Measurements from ENCODE around the gene SLX4IP. TPM values are rescaled to one million over a fixed set of nuclear protein-coding genes. Genes with fewer than 3 reads are reported as not detected.

SLX4IP gene
- total and polyA plus RNA-seq, 2 of the 13 experiments (the other 11 are each of a cell fraction or from before 2014, with no cell fraction given) = 3.6 to 7.3 TPM

DNA sequence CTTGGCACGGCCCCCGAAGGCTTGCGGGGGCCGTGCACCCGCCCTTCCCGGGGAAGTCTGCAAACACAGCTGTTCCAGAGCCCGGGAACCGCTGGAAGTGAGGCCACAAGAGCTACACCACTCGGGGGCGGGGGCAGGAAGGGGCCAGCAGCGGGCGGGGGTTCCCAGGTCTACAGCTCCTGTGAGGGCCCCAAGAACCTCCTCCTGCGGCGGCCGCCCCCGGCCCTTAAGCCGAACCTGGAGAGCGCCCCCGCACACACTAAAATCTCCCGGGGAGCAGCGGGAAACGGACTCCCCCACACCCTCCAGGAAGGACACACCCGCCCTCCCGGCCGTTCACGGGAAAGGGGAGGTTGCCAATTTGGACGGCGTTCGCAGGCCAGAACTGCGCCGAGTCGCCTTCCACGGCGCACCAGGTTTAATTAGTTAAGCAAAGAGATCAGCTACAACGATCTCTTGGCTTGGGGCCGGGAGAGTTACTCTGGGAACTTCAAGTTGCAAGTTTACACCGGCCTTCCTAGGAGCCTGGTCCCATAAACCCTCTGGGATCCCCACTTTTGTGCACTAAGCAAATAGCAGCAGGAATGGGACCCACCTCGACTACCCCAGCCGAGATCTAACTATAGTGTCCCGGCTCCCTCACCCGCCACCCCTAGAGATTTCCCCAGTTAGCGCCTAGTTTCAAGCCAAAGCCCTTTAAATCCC is 237.0 kb downstream of the SLX4IP start (continued):
- TF ChIP-seq, protein P1, sequence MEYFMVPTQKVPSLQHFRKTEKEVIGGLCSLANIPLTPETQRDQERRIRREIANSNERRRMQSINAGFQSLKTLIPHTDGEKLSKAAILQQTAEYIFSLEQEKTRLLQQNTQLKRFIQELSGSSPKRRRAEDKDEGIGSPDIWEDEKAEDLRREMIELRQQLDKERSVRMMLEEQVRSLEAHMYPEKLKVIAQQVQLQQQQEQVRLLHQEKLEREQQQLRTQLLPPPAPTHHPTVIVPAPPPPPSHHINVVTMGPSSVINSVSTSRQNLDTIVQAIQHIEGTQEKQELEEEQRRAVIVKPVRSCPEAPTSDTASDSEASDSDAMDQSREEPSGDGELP (IDR thresholded peaks at IDR 0.05; ENCODE audit: borderline replicate concordance, low read depth) = peak; percentile 96
- no peak for TF ChIP-seq HIVEP1 (CRISPR knock-in tag; IDR thresholded peaks at IDR 0.05)
- TF ChIP-seq ZBTB3 (CRISPR knock-in tag; IDR thresholded peaks at IDR 0.05; ENCODE audit: borderline replicate concordance, low read depth) = no peak
- TF ChIP-seq NR2F1 (CRISPR knock-in tag; IDR thresholded peaks at IDR 0.05) = 0 out of 4 replicates have a peak, but pooled peaks of 1 of the 2 experiments have one; percentile 13
- no peak for TF ChIP-seq ZNF3 (CRISPR knock-in tag; IDR thresholded peaks at IDR 0.05)
- no peak for TF ChIP-seq ZNF660 (CRISPR knock-in tag; IDR thresholded peaks at IDR 0.05; ENCODE audit: borderline replicate concordance, low read depth)
- no peak for TF ChIP-seq ELF1 (CRISPR knock-in tag; IDR thresholded peaks at IDR 0.05)
- TF ChIP-seq ZMYM2 (CRISPR knock-in tag; IDR thresholded peaks at IDR 0.05) = no peak
- TF ChIP-seq HNF4A (CRISPR knock-in tag; IDR thresholded peaks at IDR 0.05) = no peak
- TF ChIP-seq ZSCAN12 (CRISPR knock-in tag; IDR thresholded peaks at IDR 0.05) = no peak
- TF ChIP-seq, protein P2, sequence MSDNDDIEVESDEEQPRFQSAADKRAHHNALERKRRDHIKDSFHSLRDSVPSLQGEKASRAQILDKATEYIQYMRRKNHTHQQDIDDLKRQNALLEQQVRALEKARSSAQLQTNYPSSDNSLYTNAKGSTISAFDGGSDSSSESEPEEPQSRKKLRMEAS (IDR thresholded peaks at IDR 0.05) = no peak
- no peak; the same call in 1 of the 2 replicates for TF ChIP-seq ZNF251 (CRISPR knock-in tag; IDR thresholded peaks at IDR 0.05)
- TF ChIP-seq TCF7L2 (IDR thresholded peaks at IDR 0.05; ENCODE audit: low read depth, low read length) = no peak
- no peak for TF ChIP-seq NFIC (IDR thresholded peaks at IDR 0.05; ENCODE audit: low read length)
- TF ChIP-seq, protein P3, sequence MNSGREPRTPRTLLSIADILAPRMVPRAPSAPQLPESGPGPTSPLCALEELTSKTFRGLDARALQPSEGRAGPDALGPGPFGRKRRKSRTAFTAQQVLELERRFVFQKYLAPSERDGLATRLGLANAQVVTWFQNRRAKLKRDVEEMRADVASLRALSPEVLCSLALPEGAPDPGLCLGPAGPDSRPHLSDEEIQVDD (CRISPR knock-in tag; IDR thresholded peaks at IDR 0.05; ENCODE audit: borderline replicate concordance) = no peak
- TF ChIP-seq ZNF441 (CRISPR knock-in tag; IDR thresholded peaks at IDR 0.05; ENCODE audit: borderline replicate concordance) = no peak
- TF ChIP-seq, protein P4, sequence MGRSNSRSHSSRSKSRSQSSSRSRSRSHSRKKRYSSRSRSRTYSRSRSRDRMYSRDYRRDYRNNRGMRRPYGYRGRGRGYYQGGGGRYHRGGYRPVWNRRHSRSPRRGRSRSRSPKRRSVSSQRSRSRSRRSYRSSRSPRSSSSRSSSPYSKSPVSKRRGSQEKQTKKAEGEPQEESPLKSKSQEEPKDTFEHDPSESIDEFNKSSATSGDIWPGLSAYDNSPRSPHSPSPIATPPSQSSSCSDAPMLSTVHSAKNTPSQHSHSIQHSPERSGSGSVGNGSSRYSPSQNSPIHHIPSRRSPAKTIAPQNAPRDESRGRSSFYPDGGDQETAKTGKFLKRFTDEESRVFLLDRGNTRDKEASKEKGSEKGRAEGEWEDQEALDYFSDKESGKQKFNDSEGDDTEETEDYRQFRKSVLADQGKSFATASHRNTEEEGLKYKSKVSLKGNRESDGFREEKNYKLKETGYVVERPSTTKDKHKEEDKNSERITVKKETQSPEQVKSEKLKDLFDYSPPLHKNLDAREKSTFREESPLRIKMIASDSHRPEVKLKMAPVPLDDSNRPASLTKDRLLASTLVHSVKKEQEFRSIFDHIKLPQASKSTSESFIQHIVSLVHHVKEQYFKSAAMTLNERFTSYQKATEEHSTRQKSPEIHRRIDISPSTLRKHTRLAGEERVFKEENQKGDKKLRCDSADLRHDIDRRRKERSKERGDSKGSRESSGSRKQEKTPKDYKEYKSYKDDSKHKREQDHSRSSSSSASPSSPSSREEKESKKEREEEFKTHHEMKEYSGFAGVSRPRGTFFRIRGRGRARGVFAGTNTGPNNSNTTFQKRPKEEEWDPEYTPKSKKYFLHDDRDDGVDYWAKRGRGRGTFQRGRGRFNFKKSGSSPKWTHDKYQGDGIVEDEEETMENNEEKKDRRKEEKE (IDR thresholded peaks at IDR 0.05) = no peak
- TF ChIP-seq SATB2 (CRISPR knock-in tag; IDR thresholded peaks at IDR 0.05) = no peak
- TF ChIP-seq, protein P5, sequence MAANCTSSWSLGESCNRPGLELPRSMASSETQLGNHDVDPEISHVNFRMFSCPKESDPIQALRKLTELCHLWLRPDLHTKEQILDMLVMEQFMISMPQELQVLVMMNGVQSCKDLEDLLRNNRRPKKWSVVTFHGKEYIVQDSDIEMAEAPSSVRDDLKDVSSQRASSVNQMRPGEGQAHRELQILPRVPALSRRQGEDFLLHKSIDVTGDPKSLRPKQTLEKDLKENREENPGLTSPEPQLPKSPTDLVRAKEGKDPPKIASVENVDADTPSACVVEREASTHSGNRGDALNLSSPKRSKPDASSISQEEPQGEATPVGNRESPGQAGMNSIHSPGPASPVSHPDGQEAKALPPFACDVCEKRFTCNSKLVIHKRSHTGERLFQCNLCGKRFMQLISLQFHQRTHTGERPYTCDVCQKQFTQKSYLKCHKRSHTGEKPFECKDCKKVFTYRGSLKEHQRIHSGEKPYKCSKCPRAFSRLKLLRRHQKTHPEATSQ (CRISPR knock-in tag; IDR thresholded peaks at IDR 0.05; ENCODE audit: borderline replicate concordance) = peak; percentile 84; the same call in 1 of the 2 replicates
- TF ChIP-seq, protein P6, sequence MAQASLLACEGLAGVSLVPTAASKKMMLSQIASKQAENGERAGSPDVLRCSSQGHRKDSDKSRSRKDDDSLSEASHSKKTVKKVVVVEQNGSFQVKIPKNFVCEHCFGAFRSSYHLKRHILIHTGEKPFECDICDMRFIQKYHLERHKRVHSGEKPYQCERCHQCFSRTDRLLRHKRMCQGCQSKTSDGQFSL (CRISPR knock-in tag; IDR thresholded peaks at IDR 0.05) = no peak; the same call in 1 of the 2 replicates
- TF ChIP-seq EEA1 (CRISPR knock-in tag; IDR thresholded peaks at IDR 0.05; ENCODE audit: borderline replicate concordance) = no peak
- TF ChIP-seq SOX13 (IDR thresholded peaks at IDR 0.05) = no peak
- TF ChIP-seq SOX13 (CRISPR knock-in tag; conservative IDR thresholded peaks at IDR 0.05 in 1 of 2, IDR thresholded peaks at IDR 0.05 in 1 of 2) = no peak
- 0 out of 2 replicates have a peak, but pooled peaks have one; percentile 18 for TF ChIP-seq ZNF264 (CRISPR knock-in tag; IDR thresholded peaks at IDR 0.05)
